ENCODE data around the gene GIGYF1. TPM values are rescaled to one million over a fixed set of nuclear protein-coding genes. Genes with fewer than 3 reads are reported as not detected.

The GIGYF1 gene
- 10 to 100 TPM; 16.4 to 21.1 (median 16.6) TPM for total RNA-seq

GRCh38 chr7:100694098-100694745 is at the start of gene GIGYF1:
GIGYF1 (minus strand) TSS chr7:100694250; CDS start chr7:100688238, 6,012 bp downstream.
- Histone ChIP-seq H3K4me3 (peak within 1 kb of the TSS; percentile 69 to 94 (median 83)), H3K27me3 (no peaks in the 10 kb centered on the region), H3K4me1 (peaks cover 44% of the 10 kb centered on the region in 2 donors), H3K9me3 (no peaks in the 10 kb centered on the region), H3K36me3 (no peaks in the 10 kb centered on the region), H3K27ac (peak within 1 kb of the TSS; percentile 77 to 86 (median 82))
- peak; percentile 56 to 58 for DNase-seq
- peak; percentile 76 to 78 for ATAC-seq
- in situ Hi-C loops (cut with MboI; ENCODE audit: low sequenced_read_pairs in 4 of 4) (loop anchor here in 2 of 4 donors (10.0 kb wide), 2 partner anchors 109 to 219 kb away; partner anchors contain the start of genes TSC22D4 (in 2 of the 2), FBXO24 (in 1 of the 2) and LRCH4 (in 1 of the 2)), intact Hi-C loops (cut with DNase I; ENCODE audit: low total_unique reads) (loop anchor here (5.0 kb wide), 2 partner anchors 62 to 82 kb away; partner anchors contain the start of gene MOSPD3)
- TF ChIP-seq POLR2A (IDR thresholded peaks at IDR 0.05) (no peak), CTCF (IDR thresholded peaks at IDR 0.05 in 4 of 5, conservative IDR thresholded peaks at IDR 0.05 in 1 of 5) (no peak)

GRCh38 chr7:100739934-100740333 is 45.9 kb upstream of the GIGYF1 start:
- ATAC-seq (no peak), DNase-seq (no peak)
- Histone ChIP-seq H3K4me1 (no peaks in the 10 kb centered on the region), H3K27me3 (peaks cover under 1 to 6% (median under 1%) of the 10 kb centered on the region in 3 donors), H3K4me3 (no peak overlapping the region), H3K9me3 (no peaks in the 10 kb centered on the region), H3K27ac (no peak overlapping the region), H3K36me3 (no peaks in the 10 kb centered on the region)
- in situ Hi-C loops (cut with MboI; ENCODE audit: low sequenced_read_pairs in 4 of 4) (no loop called here), intact Hi-C loops (cut with DNase I; ENCODE audit: low total_unique reads) (no loop called here)
- TF ChIP-seq POLR2A (IDR thresholded peaks at IDR 0.05) (no peak), CTCF (IDR thresholded peaks at IDR 0.05 in 4 of 5, conservative IDR thresholded peaks at IDR 0.05 in 1 of 5) (no peak)

GRCh38 chr7:100736671-100737070 is 42.6 kb upstream of the GIGYF1 start:
- H3K27me3 ChIP-seq: peaks cover 0 to 5% (median 0%) of the 10 kb centered on the region in 3 donors

GRCh38 chr7:100735730-100736129 is 41.7 kb upstream of the GIGYF1 start:
- Histone ChIP-seq H3K27ac (no peak overlapping the region), H3K9me3 (no peaks in the 10 kb centered on the region), H3K4me3 (no peak overlapping the region), H3K27me3 (peaks cover 0 to 5% (median 0%) of the 10 kb centered on the region in 3 donors), H3K36me3 (no peaks in the 10 kb centered on the region), H3K4me1 (no peaks in the 10 kb centered on the region)
- DNase-seq (no peak), ATAC-seq (no peak)
- intact Hi-C loops (cut with DNase I; ENCODE audit: low total_unique reads) (no loop called here), in situ Hi-C loops (cut with MboI; ENCODE audit: low sequenced_read_pairs in 4 of 4) (no loop called here)
- TF ChIP-seq POLR2A (IDR thresholded peaks at IDR 0.05) (no peak), CTCF (IDR thresholded peaks at IDR 0.05 in 4 of 5, conservative IDR thresholded peaks at IDR 0.05 in 1 of 5) (no peak)

More at GRCh38 chr7:100736671-100737070, 42.6 kb upstream of the GIGYF1 start:
- H3K4me1 ChIP-seq: no peaks in the 10 kb centered on the region
- no peaks in the 10 kb centered on the region for H3K9me3 ChIP-seq
- no peak overlapping the region for H3K4me3 ChIP-seq
- TF ChIP-seq CTCF (IDR thresholded peaks at IDR 0.05 in 4 of 5, conservative IDR thresholded peaks at IDR 0.05 in 1 of 5): no peak
- no peak for TF ChIP-seq POLR2A (IDR thresholded peaks at IDR 0.05)
- ATAC-seq (no peak), DNase-seq (no peak)
- H3K36me3 ChIP-seq: no peaks in the 10 kb centered on the region
- intact Hi-C loops (cut with DNase I; ENCODE audit: low total_unique reads): no loop called here
- no peak overlapping the region for H3K27ac ChIP-seq
- in situ Hi-C loops (cut with MboI; ENCODE audit: low sequenced_read_pairs in 4 of 4): no loop called here
